ENCODE data around the gene ADARB1.

The ADARB1 gene

DNA sequence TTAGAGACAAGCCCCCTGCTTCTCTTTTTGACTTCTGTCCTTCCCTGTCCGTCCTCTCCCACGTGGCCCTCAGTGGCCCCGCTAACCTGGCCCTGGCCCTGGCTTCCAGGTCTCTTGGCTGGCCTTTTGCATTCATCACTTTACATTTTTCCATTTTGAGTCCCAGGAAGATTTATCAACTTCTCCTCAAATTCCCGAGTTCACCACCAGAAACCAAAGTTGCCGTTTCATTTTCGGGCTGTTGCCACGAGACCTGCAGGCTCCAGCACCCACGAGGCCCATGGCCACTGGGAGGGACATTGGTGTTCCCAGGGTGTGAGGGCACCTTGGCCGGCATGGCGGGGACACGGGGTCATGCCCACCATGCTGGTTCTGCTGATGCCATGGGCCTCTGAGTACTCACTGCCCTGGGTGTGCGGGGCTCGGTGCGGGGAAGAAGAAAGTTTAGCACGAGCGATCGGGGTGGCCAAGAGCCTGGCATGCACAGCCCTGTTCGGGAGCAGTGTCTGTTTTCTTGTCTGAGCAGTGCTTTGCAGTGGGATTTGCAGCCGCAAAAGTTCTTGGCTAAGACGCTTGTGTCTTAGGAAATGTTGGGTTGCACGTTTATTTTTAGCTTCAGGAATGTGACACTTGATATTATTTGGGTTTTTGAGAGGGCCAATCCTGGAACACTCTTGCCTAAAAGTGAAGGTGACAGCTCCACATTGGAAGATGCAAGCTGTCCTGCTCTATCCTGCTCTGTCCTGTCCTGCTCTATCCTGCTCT lies 40.4 kb upstream of the ADARB1 start:
- POLR2A ChIA-PET = no interaction called here
- no peak for DNase-seq (ENCODE audit: low read depth, low spot score)
- TF ChIP-seq, protein P1, sequence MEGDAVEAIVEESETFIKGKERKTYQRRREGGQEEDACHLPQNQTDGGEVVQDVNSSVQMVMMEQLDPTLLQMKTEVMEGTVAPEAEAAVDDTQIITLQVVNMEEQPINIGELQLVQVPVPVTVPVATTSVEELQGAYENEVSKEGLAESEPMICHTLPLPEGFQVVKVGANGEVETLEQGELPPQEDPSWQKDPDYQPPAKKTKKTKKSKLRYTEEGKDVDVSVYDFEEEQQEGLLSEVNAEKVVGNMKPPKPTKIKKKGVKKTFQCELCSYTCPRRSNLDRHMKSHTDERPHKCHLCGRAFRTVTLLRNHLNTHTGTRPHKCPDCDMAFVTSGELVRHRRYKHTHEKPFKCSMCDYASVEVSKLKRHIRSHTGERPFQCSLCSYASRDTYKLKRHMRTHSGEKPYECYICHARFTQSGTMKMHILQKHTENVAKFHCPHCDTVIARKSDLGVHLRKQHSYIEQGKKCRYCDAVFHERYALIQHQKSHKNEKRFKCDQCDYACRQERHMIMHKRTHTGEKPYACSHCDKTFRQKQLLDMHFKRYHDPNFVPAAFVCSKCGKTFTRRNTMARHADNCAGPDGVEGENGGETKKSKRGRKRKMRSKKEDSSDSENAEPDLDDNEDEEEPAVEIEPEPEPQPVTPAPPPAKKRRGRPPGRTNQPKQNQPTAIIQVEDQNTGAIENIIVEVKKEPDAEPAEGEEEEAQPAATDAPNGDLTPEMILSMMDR (IDR thresholded peaks at IDR 0.05; ENCODE audit: insufficient read depth, low read length, missing control alignments) = no peak
- no peak overlapping the region for H3K4me3 ChIP-seq (ENCODE audit: low read depth, low read length)
- CTCF ChIA-PET = no interaction called here

DNA sequence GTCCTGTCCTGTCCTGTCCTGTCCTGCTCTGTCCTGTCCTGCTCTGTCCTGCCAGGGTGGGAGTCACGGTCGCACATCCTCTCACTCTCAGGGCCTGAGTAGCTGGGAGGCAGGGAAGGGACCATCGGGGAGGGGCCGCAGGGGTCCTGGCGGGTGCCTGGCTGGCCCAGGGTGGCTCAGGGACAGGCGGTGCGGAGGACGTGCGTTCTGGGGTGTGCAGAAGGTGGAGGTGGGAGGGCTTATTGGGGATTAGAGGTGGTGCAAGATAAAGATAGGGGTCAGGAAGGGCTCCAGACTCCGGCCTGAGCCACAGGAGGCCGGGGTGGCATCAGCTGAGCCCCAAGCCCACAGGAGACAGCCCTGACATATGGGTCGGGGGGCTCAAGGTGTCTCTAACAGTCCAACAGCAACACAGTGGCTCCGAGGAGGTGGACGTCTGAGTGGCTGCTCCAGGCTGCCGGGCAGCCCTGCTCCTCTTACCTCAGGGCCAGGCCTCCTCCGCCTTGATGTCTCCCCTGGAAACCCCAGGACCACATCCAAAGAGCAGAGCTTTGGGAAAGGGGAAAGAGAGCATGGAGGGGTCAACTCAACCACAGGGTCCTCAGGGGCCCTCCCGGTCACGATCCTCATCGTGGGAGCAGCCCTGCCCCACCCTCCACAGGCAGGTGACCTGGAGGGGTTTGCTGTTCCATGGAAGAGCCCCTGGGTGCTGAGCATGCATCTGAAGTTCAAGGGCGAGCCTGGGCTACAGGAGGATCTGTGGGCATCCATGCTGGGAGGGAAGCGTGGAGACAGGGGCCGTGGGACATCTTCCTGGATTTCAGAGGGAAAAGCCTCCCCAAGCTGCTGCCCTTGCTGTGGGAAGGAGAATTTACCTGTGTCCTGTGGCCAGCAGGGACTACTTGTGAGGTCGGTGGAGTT lies 39.6 kb upstream of the ADARB1 start:
- DNase-seq (ENCODE audit: low read depth, low spot score) = no peak
- no peak overlapping the region for H3K4me3 ChIP-seq (ENCODE audit: low read depth, low read length)
- ChIA-PET POLR2A (no interaction called here), CTCF (no interaction called here)
- TF ChIP-seq, protein P1 (IDR thresholded peaks at IDR 0.05; ENCODE audit: insufficient read depth, low read length, missing control alignments) = no peak

DNA sequence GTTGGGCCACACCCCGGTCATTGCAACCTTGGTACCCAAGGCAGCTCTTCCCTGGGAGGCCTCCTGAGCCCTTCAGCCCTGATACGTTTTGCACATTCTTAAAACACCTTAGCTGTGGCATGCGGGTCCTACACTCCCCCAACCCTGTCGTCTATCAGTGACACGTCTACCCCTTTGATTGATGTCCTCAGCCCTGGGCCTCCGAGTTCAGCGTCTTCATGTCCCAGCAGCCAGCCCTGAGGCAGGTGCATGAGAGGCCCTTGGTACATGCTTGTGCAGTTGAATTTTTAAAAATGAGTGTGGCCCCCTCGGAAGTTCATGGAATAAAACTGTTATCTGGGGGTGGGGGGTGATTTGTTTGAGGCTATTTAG lies 38.9 kb upstream of the ADARB1 start:
- ChIA-PET CTCF (no interaction called here), POLR2A (no interaction called here)
- DNase-seq (ENCODE audit: low read depth, low spot score) = no peak
- TF ChIP-seq, protein P1 (IDR thresholded peaks at IDR 0.05; ENCODE audit: insufficient read depth, low read length, missing control alignments) = no peak
- H3K4me3 ChIP-seq (ENCODE audit: low read depth, low read length) = no peak overlapping the region

DNA sequence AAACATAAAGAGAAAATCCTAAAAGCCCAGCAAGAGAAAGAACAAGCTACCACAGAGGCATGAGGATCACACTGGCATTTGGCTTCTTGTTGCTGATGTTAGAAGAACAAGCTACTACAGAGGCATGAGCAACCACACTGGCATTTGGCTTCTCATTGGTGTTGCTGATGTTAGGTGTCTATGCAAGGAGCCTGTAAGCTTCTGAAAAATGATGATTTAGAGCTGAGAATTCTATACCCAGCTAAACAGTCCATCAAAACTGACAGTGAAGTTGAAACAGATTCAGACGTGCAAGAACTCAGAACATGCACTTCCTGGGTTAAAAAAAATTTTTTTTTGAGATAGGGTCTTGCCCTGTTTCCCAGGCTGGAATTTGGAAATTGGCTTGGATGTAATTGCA lies 37.8 kb upstream of the ADARB1 start:
- POLR2A ChIA-PET = no interaction called here
- CTCF ChIA-PET = interaction anchor here (0.6 to 1.0 kb wide), 2 partner anchors 101 to 497 kb away, joined by 3 to 5 read pairs; no protein-coding TSS in a partner anchor
- H3K4me3 ChIP-seq (ENCODE audit: low read depth, low read length) = no peak overlapping the region
- TF ChIP-seq, protein P1 (IDR thresholded peaks at IDR 0.05; ENCODE audit: insufficient read depth, low read length, missing control alignments) = no peak
- no peak for DNase-seq (ENCODE audit: low read depth, low spot score)

DNA sequence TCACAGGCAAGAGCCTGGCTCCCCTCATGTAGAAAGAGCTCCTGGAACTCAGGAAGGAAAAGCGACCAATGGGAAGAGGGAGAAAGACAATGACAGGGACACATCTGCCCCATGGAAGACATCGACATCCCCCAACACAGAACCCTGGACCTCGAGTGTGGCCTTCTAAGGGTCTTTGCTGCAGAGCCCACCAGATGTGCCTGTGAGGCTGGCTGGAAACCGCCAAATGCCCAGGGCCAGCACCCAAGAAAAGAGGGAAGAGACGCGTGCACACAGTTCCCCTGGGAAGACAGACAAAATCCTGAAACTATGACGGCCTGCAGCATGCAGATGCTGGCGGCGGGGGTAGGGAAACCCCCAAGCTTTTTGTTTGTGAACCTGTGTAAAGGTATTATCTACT lies 36.4 kb upstream of the ADARB1 start:
- TF ChIP-seq, protein P1 (IDR thresholded peaks at IDR 0.05; ENCODE audit: insufficient read depth, low read length, missing control alignments) = no peak
- ChIA-PET CTCF (interaction anchor here (1.0 kb wide), 2 partner anchors 13 to 88 kb away, joined by 3 to 5 read pairs; no protein-coding TSS in a partner anchor), POLR2A (no interaction called here)
- DNase-seq (ENCODE audit: low read depth, low spot score) = no peak
- no peak overlapping the region for H3K4me3 ChIP-seq (ENCODE audit: low read depth, low read length)
